Vagina (tissue), 2 donors: ENCODE results near the gene TLE3.

Experiments
- POLR2A ChIP-seq, 2 donors: fragments of 450-650 bp; IDR thresholded peaks; one replicate each; pipeline ENCODE4 v1.6.1; 2017; ENCODE audit warnings: antibody characterized with exemption in 2 of 2, mild to moderate bottlenecking in 2 of 2, moderate library complexity in 2 of 2
- POLR2AphosphoS5 ChIP-seq, 2 donors: sonication (generic); formaldehyde crosslinking; IDR thresholded peaks; one replicate each; pipeline ENCODE4 v1.9.0; 2017; ENCODE audit warnings: antibody characterized with exemption in 2 of 2, mild to moderate bottlenecking in 2 of 2, low read depth in 1 of 2; ENCODE audit not compliant: insufficient read depth in 1 of 2
- TF ChIP-seq, protein P1 (sequence below), 3 experiments: fragments of 450-650 bp in 2 of 3; fragments of 200-600 bp in 1 of 3; sonication (generic) in 1 of 3; IDR thresholded peaks; one replicate each; pipeline ENCODE4 v1.5.1; 2017 to 2019; ENCODE audit warnings: antibody characterized with exemption in 3 of 3, mild to moderate bottlenecking in 2 of 3, moderate library complexity in 2 of 3

DNA sequence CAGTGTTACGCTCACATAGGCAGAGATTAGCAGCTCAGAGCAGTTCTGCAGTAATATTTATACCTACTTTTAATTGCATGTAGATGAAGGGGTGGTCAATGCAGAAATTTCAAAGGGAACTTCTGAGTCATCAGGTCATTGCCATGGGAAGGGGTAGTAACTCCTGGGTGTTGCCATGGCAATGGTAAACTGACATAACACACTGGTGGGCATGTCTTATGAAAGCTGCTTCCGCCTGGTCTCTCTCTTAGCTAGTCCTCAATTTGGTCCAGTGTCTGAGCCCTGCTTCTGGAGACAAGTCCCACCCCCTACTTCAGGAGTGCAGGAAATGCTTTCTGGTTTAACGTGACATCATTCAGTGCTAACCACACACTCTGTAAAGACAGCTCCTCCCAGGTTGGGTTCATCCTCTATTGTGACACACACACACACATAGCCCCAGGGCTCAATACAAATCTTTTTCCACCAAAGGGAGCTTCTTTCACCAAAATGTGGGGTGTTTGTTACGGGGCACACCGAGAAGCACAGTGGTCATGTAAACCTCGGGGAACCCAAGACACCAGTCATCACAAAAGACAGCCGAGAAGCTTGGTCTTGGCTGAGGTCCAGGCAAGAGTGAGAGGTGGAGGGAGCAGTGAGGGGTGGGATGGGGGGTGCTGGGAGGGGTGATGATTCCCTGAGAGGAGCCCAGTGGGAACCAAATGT, 74.5 kb downstream of the TLE3 start:
- TF ChIP-seq, protein P1, sequence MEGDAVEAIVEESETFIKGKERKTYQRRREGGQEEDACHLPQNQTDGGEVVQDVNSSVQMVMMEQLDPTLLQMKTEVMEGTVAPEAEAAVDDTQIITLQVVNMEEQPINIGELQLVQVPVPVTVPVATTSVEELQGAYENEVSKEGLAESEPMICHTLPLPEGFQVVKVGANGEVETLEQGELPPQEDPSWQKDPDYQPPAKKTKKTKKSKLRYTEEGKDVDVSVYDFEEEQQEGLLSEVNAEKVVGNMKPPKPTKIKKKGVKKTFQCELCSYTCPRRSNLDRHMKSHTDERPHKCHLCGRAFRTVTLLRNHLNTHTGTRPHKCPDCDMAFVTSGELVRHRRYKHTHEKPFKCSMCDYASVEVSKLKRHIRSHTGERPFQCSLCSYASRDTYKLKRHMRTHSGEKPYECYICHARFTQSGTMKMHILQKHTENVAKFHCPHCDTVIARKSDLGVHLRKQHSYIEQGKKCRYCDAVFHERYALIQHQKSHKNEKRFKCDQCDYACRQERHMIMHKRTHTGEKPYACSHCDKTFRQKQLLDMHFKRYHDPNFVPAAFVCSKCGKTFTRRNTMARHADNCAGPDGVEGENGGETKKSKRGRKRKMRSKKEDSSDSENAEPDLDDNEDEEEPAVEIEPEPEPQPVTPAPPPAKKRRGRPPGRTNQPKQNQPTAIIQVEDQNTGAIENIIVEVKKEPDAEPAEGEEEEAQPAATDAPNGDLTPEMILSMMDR (IDR thresholded peaks at IDR 0.05), result no peak
- TF ChIP-seq POLR2A (IDR thresholded peaks at IDR 0.05) (no peak), POLR2AphosphoS5 (IDR thresholded peaks at IDR 0.05; ENCODE audit: insufficient read depth in 1 of 2, low read depth in 1 of 2) (no peak)
